Upper lobe of right lung (tissue), 1 donor: Measurements from ENCODE around the gene PHKG1. TPM values are rescaled to one million over a fixed set of nuclear protein-coding genes. Genes with fewer than 3 reads are reported as not detected.
"Not testable (repeated sequence)": the region's sequence is repeated elsewhere in the genome, so short reads cannot be mapped to it uniquely, and the experiment has no call there.

Experiments used
- ATAC-seq: fragments of 200-7000 bp; cut with Tn5 transposase; one replicate; pipeline ENCODE4 v1.9.1; 2020; ENCODE audit warnings: mild to moderate bottlenecking, moderate library complexity
- DNase-seq: peaks from one replicate; pipeline ENCODE4 v3.0.0-alpha.2; 2020
- H3K27ac ChIP-seq: fragments of 200-600 bp; one replicate; pipeline ENCODE4 v1.8.0; 2022
- H3K27me3 ChIP-seq: fragments of 200-600 bp; one replicate; pipeline ENCODE4 v1.8.0; 2022; ENCODE audit warnings: mild to moderate bottlenecking
- H3K36me3 ChIP-seq: fragments of 200-600 bp; one replicate; pipeline ENCODE4 v1.8.0; 2022
- H3K4me1 ChIP-seq: fragments of 200-600 bp; one replicate; pipeline ENCODE4 v1.8.0; 2022
- H3K4me3 ChIP-seq: fragments of 200-600 bp; one replicate; pipeline ENCODE4 v1.8.0; 2022; ENCODE audit warnings: mild to moderate bottlenecking
- H3K9me3 ChIP-seq: fragments of 200-600 bp; one replicate; pipeline ENCODE4 v1.8.0; 2022
- intact Hi-C: fragments of 100-400 bp; cut with DNase I; formaldehyde crosslinking; loops from one replicate; pipeline ENCODE4 v1.11.0; 2022
- long read RNA-seq: library from polyadenylated mRNA; unstranded; transcript quantifications from one replicate; pipeline ENCODE4 v2.0.0, GENCODE V29; 2021
- total RNA-seq: library from RNA; stranded (reverse); fragmentation: NEBNext Ultra II Directional; extraction: Animal tissue kit (Norgen Biotek cat#: 25700); gene quantifications from one replicate; pipeline ENCODE4 v1.2.1, GENCODE V29; 2021
- TF ChIP-seq, protein P1 (sequence below): fragments of 200-600 bp; IDR thresholded peaks from one replicate; pipeline ENCODE4 v1.8.0; 2022; ENCODE audit warnings: antibody characterized with exemption
- donor health status: DM: no; HTN: yes; CAD: no; lungs with severe emphysema.

Gene PHKG1
- total RNA-seq = 0.72 TPM
- long read RNA-seq, partial matches to known transcripts = 0 of 4 reads
- long read RNA-seq, other reads (novel, unspliced or antisense) = 4 of 4 reads

DNA sequence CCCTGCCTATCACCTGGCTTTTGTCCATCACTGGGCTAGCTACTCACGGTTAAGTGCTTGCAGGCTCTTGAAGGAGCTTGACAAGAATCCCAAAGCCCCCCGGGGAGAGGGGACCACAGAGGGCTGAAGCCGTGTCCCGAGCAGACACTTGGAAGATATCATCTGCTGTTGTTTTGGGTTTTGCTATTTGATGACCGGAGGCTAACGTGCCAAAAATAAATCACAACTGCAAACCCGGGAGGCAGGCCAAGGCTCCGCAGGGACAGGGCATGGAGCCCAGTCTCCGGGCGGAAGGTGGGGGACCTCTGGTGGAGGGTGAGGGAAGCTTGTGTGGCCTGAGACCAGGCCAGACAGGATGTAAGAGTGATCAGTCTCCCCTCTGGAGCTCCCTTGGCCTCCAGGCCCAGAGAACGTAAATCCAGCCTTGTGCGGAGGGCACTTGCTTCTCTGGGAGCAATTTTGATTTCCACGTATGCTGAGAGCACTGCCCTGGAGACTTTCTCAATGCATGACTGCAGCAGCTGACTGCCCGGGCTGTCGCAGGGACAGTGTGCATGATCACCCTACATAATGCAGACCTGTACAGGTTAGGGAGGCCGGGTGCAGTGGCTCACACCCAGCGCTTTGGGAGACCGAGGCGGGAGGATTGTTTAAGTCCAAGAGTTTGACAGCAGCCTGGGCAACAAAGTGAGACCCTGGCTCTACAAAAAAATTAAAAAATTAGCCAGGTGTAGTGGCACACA is at the start of gene PHKG1:
Gene PHKG1 (minus strand): TSS at position 164 of the 743 bp plus-strand sequence. CDS start 4,011 bp downstream, outside the sequence.
- intact Hi-C loops = no loop called here
- ATAC-seq (peak; percentile 94), DNase-seq (peak; percentile 81)
- Histone ChIP-seq H3K36me3 (no peaks in the 10 kb centered on the region), H3K27me3 (no peaks in the 10 kb centered on the region), H3K27ac (no peak within 1 kb of the TSS), H3K9me3 (no peaks in the 10 kb centered on the region), H3K4me3 (no peak within 1 kb of the TSS), H3K4me1 (no peaks in the 10 kb centered on the region)
- TF ChIP-seq, protein P1, sequence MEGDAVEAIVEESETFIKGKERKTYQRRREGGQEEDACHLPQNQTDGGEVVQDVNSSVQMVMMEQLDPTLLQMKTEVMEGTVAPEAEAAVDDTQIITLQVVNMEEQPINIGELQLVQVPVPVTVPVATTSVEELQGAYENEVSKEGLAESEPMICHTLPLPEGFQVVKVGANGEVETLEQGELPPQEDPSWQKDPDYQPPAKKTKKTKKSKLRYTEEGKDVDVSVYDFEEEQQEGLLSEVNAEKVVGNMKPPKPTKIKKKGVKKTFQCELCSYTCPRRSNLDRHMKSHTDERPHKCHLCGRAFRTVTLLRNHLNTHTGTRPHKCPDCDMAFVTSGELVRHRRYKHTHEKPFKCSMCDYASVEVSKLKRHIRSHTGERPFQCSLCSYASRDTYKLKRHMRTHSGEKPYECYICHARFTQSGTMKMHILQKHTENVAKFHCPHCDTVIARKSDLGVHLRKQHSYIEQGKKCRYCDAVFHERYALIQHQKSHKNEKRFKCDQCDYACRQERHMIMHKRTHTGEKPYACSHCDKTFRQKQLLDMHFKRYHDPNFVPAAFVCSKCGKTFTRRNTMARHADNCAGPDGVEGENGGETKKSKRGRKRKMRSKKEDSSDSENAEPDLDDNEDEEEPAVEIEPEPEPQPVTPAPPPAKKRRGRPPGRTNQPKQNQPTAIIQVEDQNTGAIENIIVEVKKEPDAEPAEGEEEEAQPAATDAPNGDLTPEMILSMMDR = peak; percentile 60

DNA sequence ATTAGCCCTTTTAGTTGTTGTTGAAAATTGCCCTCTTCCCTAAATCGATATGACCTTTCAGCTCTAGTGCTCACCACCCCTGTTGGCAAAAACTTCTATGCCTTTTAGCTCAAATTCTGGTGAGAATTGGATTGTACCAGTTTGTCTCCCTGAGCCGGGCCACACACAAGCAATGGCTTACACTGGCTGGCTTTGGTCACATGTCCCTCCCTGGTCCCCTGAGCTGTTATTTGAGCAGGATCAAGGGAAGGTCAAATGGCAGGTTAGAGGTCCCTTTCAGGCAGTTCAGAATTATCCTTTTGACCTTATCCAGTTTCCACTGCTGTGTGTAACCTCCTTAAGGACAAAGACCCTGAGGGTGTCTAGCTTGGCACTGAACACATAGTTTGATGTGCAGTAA is 38.3 kb upstream of the PHKG1 start:
- H3K27ac ChIP-seq, H3K4me1 ChIP-seq, H3K9me3 ChIP-seq, H3K27me3 ChIP-seq, H3K36me3 ChIP-seq, ATAC-seq, DNase-seq, intact Hi-C loops, H3K4me3 ChIP-seq: not testable (repeated sequence)

DNA sequence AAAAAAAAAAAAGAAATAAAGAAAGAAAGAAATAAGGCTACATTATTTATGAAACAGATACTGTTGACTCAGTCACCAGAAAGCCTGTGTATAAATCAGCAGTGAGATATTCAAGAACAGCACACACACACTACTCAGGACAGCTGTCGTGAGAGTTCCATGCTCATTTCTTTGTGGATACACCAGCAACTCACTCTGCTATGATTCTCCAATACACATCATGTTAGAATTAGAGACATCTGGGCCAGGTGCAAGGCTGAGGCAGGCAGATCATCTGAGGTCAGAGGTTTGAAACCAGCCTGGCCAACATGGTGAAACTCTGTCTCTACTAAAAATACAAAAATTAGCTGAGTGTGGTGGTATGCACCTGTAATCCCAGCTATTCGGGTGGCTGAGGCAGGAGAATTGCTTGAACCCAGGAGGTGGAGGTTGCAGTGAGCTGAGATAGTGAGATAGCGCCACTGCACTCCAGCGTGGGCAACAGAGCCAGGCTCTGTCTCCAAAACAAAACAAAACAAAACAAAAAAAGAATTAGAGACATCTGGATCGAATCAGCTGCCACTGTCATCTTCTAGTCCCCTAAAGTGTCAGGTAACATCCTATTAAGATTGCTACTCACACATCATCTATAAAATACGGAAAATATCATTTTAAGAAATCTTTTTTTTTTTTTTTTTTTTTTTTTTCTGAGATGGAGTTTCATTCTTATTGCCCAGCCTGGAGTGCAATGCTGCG is 34.7 kb upstream of the PHKG1 start:
- H3K27me3 ChIP-seq = no peaks in the 10 kb centered on the region
- intact Hi-C loops = no loop called here
- no peak overlapping the region for H3K27ac ChIP-seq
- TF ChIP-seq, protein P1 = no peak
- H3K9me3 ChIP-seq = no peaks in the 10 kb centered on the region
- no peak overlapping the region for H3K4me3 ChIP-seq
- H3K4me1 ChIP-seq = no peaks in the 10 kb centered on the region
- ATAC-seq = no peak
- DNase-seq = no peak
- no peaks in the 10 kb centered on the region for H3K36me3 ChIP-seq

DNA sequence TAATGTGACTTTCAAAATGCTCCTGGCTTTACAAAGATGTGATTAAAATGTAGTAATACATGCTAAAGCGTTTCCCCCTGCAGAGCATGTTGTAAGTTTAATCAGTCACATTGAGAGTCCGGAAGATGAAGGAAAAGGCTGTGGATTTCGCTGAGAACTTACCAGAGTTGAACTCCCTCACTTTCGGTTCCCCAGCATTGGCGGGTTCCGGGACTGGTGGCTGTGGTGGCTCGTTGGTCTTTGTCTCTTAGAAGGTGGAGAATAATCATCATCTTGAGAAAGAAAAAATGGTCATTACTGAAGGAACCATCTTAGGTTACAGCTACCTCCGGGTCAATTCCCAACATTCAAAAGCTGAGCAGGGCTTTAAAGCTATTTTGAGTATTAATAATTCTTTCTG is 33.1 kb upstream of the PHKG1 start:
- Histone ChIP-seq H3K4me3 (no peak overlapping the region), H3K27me3 (no peaks in the 10 kb centered on the region), H3K27ac (no peak overlapping the region), H3K9me3 (no peaks in the 10 kb centered on the region), H3K4me1 (no peaks in the 10 kb centered on the region), H3K36me3 (no peaks in the 10 kb centered on the region)
- intact Hi-C loops = no loop called here
- DNase-seq (no peak), ATAC-seq (no peak)
- TF ChIP-seq, protein P1 = no peak

DNA sequence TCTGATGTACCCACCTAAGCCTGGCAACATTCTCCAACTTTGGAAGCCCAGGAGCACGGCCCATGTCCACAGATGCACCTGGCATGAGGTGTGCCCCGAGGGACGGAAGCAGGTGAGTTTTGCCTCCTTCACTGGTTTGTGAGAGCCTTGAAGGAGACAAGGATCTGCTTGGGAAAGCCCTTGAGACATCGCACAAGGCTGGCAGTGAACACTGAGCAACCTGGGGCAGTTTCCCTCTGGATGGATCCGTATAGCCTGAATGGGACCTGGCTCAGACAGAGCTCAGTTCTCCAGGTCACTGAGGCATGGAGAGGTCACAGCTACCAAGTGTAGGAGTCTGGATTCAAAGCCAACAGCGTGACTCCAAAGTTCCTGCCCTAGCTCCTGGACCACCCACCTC is 32.2 kb upstream of the PHKG1 start:
- TF ChIP-seq, protein P1 = no peak
- no peak for DNase-seq
- intact Hi-C loops = no loop called here
- no peaks in the 10 kb centered on the region for H3K4me1 ChIP-seq
- ATAC-seq = no peak
- H3K9me3 ChIP-seq = no peaks in the 10 kb centered on the region
- H3K27me3 ChIP-seq = no peaks in the 10 kb centered on the region
- no peaks in the 10 kb centered on the region for H3K36me3 ChIP-seq
- no peak overlapping the region for H3K4me3 ChIP-seq
- no peak overlapping the region for H3K27ac ChIP-seq

DNA sequence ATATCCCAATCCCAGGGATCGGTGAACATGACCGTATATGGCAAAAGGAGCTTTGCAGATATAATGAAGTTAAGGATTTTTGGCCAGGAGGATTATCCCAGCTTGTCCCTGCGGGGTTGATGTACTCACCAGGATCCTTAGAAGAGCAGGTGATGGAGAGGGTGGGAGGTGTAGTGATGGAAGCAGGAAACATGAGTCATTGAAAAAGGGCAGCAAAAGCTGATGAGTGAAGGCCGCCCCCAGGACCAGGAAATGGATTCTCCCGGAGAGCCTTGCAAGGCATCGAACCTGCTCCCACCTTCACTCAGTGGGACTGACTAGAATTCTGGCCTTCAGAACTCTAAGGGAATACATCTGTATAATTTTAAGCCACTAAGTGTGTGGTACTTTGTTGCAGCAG is 28.7 kb upstream of the PHKG1 start:
- ATAC-seq = no peak
- TF ChIP-seq, protein P1 = no peak
- Histone ChIP-seq H3K9me3 (no peaks in the 10 kb centered on the region), H3K4me3 (no peak overlapping the region), H3K27me3 (peaks cover 11% of the 10 kb centered on the region), H3K36me3 (no peaks in the 10 kb centered on the region), H3K4me1 (no peaks in the 10 kb centered on the region), H3K27ac (no peak overlapping the region)
- intact Hi-C loops = no loop called here
- DNase-seq = no peak
